Stimulated activated CD8-positive, alpha-beta memory T cell treated with anti-CD3 and anti-CD28 coated beads, Interleukin-12 subunit alpha, Interleukin-12 subunit beta, amount 100 ng/mL, for 24 hours (primary cell): ENCODE results near the gene ATG5.
A peak's percentile ranks its signal among the peaks of the same experiment; 100 is the strongest.

ENCODE experiments used
- DNase-seq: peaks from one replicate; pipeline ENCODE4 v3.0.0-alpha.2; 2020; ENCODE audit errors: extremely low read depth

ATG5 gene

GRCh38 chr6:106325336-106326178, at the start of gene ATG5:
ATG5 (minus strand) TSS chr6:106325760; CDS start chr6:106316208, 9,552 bp downstream.
- DNase-seq, result peak; percentile 99

GRCh38 chr6:106373502-106374239, 48.1 kb upstream of the ATG5 start:
- no peak for DNase-seq

- DNase-seq, result no peak
These were observed 47.4 kb upstream of the ATG5 start for GRCh38 chr6:106372838-106373501.

- no peak for DNase-seq
These were observed 45.1 kb upstream of the ATG5 start for GRCh38 chr6:106370639-106371038.

GRCh38 chr6:106369739-106370138, 44.2 kb upstream of the ATG5 start:
- DNase-seq, result no peak

GRCh38 chr6:106363401-106364138, 38.0 kb upstream of the ATG5 start:
- DNase-seq, result no peak

- DNase-seq, result no peak
These were observed 35.5 kb upstream of the ATG5 start for GRCh38 chr6:106360989-106361430.

- no peak for DNase-seq
These were observed 34.9 kb upstream of the ATG5 start, which contains the start of gene CRYBG1 for GRCh38 chr6:106360410-106360988. CRYBG1 (plus strand) TSS chr6:106360717; CDS start chr6:106360909, 192 bp downstream.

GRCh38 chr6:106359959-106360409, 34.4 kb upstream of the ATG5 start:
- no peak for DNase-seq

GRCh38 chr6:106356378-106356777, 30.8 kb upstream of the ATG5 start:
- DNase-seq, result no peak

GRCh38 chr6:106347219-106347618, 21.7 kb upstream of the ATG5 start:
- DNase-seq, result no peak

- DNase-seq, result no peak
These were observed 13.9 kb upstream of the ATG5 start for GRCh38 chr6:106339334-106340029.

- no peak for DNase-seq
These were observed 9.3 kb upstream of the ATG5 start for GRCh38 chr6:106334646-106335448.

- no peak for DNase-seq
These were observed 729 bp downstream of the ATG5 start for GRCh38 chr6:106324726-106325335.

- no peak for DNase-seq
These were observed 3.6 kb downstream of the ATG5 start for GRCh38 chr6:106321940-106322339.

- DNase-seq, result no peak
These were observed 6.7 kb downstream of the ATG5 start for GRCh38 chr6:106318851-106319250.

- DNase-seq, result no peak
These were observed 7.5 kb downstream of the ATG5 start for GRCh38 chr6:106318061-106318460.

GRCh38 chr6:106316375-106316766, 9.2 kb downstream of the ATG5 start:
- DNase-seq, result no peak

- no peak for DNase-seq
These were observed 9.7 kb downstream of the ATG5 start for GRCh38 chr6:106315765-106316374.
